ENCODE measurements around the gene PALM.
"Not testable (repeated sequence)": the region's sequence is repeated elsewhere in the genome, so short reads cannot be mapped to it uniquely, and the experiment has no call there.

PALM gene

DNA sequence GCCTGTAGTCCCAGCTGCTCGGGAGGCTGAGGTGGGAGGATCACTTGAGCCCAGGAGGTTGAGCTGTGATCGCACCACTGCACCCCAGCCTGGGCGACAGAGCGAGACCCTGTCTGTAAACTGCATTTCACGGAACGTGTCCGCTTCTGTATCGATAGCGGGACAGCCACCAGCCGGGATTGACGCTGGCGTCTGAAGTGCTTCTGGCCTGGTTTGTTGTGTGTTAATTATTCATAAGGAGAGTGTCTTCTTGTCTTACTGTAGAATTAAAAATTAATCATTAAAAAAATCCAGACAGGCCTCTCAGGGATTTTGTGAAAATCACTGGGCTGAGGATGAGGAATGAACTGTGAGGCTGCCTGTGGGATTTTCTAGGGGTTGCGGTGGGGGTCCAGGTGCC lies 26.0 kb downstream of the PALM start:
- DNase-seq, result no peak

DNA sequence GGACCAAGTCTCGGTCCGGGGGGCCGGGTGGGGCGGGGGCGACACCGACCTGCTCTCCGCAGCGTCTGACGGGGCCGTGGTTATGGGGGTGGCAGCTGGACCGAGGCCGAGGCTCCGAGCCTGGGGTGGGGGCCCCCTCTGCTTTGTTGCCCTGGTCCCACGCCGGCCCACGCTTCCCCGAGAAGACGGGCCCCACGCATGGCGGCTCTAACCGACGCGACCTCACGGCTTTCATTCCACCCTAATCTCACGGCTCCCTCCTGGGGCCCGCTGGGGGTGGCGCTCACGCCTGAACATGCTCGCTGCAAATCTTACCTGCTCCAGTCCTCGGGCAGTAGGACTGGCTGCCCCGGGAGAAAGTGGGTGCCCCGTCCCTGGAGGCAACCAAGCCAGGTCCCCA lies 27.4 kb downstream of the PALM start:
- DNase-seq, result no peak

DNA sequence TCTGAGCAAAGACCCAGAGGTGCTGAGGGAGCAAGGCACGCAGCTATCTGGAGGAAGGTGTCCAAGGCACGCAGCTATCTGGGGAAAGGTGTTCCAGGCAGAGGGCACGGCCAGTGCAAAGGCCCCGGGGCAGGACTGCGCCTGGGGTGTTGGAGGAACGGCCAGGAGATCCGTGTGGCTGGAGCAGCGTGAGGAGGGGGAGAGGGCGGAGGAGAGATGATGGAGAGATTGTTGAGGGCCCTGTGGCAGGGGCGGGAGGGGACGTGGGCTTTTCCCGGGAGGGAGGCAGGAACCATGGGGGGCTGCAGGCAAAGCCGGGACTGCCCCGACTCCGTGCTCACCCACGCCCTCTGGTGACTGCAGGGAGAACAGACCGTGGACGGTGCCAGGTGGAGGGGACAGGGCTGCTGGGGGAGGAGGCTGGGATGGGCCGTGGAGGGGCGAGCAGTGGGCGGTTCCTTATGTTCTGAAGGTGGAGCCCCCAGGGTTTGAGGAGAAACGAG lies 28.9 kb downstream of the PALM start:
- peak; percentile 82 for DNase-seq

DNA sequence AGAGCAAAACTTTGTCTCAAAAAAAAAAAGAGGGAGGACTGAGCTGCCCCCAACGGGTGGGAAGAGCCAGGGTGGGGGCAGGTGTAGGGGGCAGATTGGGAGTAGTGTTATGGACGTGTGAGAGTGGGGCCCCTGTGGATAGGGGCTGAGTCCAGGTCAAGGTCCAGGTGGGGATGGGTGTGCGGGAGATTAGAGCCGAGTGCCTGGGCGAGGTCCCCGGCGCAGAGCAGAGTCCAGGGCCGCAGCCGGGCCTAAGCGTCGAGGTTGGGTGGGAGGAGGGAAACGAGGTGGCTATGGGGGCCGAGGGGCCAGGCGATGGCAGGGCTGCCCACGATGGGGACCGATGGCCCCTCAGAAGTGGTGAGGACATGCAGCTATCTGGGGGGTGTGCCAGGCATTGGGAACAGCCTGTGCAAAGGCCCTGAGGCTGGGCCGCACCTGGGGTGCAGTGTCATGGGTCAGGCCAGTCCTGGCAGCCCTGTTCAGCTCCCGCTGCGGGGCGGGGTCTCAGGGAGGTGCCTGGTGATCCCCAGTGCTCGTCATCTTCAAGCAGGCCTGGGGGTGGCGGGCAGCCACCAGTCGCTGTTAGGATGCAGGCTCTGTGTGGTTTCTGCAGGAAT lies 29.9 kb downstream of the PALM start:
- DNase-seq, result no peak

DNA sequence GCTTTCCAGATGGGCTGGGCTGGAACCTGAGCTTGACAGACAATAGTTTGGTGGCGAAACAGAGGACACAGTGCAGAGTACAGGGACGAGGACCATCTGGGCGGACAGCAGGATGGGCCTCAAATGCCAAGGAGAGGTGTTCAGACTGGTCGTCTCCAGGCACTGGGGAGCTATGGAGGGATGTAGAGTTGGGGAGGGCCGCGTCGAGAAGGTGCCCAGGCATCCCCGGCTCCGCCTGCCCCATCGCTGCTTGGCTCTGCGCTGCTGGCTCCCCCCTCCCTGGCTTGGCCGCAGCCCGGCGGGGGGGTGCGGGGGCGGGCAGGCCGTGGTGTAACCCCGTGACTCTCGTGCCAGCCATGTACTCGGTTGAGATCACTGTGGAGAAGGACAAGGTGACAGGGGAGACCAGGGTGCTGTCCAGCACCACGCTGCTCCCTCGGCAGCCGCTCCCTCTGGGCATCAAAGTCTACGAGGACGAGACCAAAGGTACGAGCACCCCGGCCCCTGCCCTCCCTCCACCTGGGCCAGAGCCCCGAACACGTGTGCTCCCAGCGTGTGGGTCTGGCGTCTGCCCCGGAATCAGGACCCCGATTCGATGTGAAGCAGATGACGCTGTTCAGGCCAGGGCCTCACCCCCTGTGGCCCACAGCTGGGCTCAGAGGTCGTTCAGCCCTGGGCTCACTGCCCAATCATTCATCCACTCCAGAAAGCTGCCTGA lies 31.4 kb downstream of the PALM start:
- no peak for DNase-seq

DNA sequence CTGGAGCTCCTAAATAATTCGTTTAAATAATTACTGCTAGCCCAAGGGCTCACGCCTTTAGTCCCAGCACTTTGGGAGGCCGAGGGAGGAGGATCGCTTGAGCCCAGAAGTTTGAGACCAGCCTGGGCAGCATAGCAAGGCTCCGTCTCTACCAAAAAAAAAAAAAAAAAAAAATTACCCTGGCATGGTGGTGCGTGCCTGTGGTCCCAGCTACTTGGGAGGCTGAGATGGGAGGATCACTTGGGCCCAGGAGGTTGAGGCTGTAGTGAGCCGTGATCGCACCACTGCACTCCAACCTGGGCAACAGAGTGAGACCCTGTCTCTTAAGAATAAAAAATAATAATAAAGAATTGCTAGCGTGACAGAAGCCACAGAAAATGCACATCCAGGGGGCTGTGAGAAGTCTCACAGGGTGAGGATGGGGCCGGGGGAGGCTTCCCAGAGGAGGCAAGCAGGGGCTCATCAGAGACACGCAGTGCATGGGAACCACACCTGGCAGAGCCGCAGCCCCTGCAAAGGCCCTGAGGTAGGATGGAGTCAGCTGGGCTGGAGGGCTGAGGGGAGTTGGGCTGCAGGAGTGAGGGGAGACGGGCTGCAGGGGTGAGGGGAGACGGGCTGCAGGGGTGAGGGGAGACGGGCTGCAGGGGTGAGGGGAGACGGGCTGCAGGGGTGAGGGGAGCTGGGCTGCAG lies 32.2 kb downstream of the PALM start:
- not testable (repeated sequence) for DNase-seq

DNA sequence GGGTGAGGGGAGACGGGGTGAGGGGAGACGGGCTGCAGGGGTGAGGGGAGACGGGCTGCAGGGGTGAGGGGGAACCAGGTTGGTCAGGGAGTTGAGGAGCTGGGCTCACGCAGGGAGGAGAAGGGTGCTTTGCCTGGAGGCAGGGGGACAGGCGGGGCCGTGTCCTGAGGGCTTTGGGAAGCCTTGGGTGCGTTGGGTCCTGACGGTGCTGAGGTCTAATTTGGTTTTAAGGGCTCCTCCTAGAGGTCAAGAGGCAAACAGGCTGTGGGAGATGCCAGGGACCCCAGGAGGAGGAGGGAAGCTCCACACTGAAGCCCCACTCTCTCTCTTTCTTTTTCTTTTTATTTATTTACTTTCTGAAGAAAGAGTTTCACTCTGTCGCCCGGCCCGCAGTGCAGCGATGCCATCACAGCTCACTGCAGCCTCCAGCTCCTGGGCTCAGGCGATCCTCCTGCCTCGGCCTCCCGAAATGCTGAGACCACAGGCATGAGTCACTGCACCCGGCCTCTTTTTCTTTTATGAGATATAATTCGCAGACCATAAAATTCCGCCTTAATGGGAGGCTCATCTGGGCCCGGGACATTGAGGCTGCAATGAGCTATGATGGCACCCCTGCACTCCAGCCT lies 32.9 kb downstream of the PALM start:
- DNase-seq, result peak; percentile 38

DNA sequence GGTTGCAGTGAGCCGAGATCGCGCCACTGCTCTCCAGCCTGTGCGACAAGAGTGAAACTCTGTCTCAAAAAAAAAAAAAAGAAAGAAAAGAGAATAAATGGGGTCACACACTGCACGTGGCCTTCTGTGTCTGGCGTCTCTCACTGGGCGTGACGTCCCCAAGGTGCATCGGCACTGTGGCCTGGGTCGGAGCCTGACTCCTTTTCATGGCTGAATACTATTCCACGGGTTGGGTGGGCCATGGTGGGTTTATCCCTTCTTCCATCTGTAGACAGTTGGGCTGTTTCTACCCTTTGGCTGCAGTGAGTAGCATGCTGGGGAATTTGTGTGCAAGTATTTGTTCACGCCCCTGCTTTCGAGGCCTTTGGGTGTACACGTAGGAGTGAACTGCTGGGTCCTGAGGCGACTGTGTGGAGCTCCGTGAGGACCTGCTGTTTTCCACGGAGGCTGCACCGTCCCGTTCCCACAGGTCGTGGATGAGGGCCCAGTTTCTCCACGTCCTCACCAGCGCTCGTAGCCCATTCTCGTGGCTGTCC lies 33.9 kb downstream of the PALM start:
- DNase-seq, result no peak

DNA sequence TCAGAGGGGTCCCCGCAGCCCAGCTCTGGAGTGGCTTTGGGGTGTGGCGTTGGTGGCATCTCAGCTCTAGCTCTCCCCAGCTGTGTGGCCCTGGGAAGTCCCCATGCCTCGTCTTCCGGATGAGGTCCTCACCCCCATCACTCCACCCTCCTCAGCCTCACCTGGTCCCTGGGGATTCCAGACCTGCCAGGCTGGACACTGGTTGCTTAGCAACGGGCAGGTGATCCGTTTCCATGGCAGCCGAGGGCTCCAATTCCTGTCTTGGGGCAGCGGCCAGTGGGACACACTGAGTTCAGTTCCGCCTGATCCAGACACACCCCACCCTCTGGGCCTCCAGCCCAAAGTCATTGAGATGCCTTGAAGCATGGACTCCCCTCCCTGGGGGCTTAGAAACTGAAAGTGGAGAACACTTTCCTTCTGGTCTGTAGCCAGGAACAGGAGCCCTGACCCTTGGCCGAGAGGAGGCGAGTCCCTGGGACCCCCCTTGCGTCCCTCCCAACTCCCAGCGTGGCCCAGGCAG lies 34.5 kb downstream of the PALM start:
- no peak for DNase-seq

DNA sequence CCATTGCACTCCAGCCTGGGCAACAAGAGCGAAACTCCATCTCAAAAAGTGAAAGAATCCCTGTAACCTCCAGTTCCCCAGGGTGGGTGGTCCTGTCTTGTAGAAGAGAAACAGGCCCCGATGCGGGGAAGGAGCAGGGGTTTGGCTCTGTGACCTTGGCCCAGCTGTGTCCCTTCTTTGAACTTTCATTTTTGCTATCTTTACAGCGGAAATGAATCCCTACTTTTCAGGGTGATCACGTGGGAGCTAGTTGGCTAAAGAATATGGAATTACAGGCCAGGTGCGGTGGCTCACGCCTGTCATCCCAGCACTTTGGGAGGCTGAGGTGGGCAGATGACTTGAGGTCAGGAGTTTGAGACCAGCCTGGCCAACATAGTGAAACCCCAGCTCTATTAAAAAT lies 36.4 kb downstream of the PALM start:
- DNase-seq, result not testable (repeated sequence)

DNA sequence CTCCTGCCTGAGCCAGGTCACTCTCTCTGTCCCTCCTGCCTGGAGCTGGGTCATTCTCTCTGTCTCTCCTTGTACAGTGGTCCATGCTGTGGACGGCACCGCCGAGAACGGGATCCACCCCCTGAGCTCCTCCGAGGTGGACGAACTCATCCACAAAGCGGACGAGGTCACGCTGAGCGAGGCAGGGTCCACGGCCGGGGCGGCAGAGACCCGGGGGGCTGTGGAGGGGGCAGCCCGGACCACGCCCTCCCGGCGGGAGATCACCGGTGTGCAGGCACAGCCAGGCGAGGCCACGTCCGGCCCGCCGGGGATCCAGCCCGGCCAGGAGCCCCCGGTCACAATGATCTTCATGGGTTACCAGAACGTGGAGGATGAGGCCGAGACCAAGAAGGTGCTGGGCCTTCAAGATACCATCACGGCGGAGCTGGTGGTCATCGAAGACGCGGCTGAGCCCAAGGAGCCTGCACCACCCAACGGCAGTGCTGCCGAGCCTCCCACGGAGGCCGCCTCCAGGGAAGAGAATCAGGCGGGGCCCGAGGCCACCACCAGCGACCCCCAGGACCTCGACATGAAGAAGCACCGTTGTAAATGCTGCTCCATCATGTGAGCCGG lies 37.6 kb downstream of the PALM start:
- no peak for DNase-seq

DNA sequence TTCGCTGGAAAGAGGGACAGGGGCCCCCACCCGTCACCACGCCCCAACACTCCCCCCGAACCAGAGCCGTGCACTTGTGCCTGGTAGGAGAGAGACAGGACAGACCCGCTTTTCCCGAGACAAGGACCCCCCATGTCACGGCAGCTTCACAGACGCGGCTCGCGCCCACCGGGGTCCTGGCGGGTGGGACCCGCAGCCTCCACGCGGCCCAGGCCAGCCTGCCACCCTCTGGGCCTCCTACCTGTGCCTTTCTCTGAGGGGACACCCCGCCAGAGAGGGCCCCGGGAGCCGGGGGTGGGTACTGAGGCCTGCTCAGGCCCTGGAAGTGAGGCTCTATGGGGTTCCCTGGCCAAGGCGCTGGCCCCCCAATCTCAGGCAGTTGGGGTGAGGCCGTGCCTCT lies 38.2 kb downstream of the PALM start:
- DNase-seq, result no peak

DNA sequence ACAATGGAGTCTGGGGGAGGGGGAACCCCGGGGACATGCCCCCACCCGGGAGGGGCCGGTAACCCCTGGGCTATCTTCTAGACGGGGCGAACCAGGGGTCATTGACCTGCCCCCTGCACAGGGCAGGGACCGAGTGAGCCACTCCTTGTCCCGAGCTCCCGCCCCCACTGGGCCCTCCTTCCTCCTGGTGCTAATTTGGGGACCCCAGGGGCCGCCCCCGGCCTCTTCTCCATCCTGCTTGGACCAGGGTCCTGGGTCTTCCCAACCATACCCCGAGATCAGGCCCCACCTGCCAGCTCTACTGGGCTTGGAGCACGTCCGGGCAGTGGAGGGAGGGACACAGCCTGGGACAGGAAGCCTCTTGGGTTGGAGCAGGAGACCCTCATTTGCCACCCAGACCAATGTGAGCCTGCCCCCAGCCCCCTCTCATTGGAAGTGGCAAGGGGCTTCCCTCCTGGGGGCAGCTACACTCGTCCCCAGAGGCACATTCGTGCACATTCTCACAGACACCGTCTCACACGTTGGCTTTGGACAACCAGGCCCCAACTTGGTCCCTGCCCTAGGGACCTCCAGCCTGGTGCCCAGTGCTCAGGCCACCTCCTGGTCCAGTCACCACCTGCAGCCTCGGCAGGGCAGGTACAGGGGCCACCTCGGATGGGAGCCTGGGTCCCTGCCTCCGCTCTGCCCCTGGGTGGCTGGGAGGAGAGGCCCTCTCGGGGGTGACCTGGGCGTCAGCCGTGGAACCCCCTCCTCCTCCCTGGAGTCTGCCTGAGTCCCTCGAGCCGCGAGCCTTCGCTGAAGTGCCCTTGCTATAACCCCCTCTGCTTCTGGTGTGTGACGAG lies 38.9 kb downstream of the PALM start:
- DNase-seq, result no peak

DNA sequence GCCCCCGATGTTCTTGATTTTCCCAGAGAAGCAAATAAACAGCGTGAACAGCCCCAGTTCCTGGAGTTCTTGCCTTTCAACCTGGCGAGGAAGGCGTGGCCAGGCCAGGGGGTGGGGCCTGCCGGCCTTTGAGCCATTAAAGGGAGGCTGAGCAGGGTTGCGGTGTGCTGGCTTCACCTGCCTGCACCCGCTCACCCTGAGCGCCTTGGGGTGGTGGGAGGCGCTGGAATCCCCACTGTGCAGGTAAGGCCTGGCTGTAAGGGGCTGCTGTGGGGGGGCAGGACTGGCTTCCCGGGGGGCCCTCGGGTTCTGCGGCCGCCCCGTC lies 39.5 kb downstream of the PALM start:
- no peak for DNase-seq

DNA sequence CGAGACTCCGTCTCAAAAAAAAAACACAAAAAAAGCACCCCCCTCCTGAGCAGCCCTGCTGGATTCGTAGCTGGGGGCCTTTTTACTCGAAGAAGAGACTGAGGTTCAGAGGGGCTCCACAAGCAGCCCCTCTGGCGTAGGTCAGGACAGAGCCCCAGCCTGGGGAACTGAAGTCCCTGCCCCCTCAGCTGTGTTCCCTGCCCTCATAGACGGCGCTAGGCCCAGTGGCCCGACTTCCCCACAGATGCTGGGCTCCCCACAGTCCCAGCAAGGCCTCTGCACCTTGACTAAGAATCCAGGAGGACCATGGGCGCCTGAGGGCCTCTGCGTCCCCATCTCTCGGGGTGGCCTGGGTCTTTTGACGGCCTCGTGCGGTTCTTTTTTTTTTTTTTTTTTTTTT lies 41.1 kb downstream of the PALM start:
- no peak for DNase-seq

DNA sequence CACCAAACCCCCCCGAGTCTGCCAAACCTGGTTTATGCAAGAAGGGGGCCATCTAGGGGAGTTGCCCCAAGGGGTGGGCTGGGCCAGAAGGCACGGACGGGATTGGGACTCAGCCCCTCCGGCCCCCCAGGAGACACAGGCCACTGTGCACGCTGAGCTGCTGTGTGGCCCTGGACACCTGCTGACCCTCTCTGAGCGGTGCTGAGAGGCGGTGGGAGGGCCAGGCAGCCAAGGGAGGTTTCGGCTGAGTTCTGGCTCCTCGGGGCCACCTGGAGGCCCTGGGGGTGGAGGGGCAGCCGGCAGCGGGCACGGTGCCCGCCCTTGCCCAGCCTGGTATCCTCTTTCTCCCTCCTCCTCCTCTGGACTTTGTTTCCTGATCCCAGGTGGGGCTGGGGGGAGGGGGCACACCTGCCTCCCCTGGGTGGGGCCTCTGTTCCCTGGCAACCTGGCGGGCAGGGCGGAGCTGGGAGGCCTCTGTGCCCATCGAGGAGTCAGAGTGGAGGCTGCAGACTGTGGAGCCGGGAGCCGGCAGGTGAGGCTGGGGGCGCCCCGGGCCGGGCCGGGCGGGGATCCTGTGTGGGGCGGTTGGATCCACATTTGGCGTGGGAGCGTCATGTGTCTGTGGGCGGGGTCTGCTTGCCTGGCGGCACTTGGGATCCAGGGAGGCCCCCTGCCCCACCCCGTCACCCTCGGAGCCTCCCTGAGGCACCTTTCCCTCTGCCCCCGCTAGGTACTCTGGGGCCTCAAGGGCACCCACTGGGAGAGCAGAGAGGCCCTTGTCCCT lies 42.1 kb downstream of the PALM start, which contains the start of gene MISP:
TSS of gene MISP (plus strand) at position 473 of the 784 bp plus-strand sequence. CDS start 5,835 bp downstream, outside the sequence.
- DNase-seq, result no peak

DNA sequence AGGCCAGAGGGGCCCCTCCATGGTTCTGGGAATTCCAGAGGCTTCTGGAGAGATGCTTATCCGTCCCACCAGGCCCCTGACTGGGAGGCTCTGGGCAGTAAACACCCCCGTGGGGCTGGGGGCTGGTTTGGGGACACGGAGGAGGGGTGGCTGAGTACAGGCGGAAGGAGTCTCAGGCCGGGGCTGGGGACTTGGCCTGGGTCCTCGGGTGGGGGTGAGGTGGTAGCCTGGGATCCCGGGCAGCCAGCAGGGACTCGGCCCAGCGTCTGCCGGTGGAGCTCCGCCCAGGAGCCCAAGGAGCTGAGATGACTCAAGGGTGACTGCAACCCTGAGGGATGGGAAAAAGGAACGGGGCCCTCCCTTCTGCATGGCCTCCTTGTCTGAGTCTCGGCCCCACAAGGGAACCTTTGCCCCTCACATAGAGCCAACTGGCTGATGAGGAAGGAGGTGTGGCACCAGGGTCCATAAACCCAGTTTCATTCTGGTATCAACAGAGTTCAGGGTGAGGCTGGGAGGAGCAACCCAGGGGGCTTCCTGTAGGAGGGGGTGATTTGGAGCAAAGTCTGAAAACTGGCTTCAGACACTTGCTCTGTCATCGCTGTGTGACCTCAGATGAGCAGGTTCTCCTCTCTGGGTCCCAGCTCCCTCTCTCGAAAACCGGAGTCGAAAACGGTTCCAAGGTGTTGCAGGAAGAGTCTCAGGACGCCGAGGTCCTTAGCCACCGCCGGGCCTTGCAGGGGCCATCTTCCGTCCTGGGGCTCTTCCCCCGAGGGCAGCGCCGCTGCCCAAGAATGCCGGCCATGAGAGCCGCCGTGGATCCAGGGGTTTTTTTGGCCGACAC lies 43.0 kb downstream of the PALM start:
- no peak for DNase-seq

DNA sequence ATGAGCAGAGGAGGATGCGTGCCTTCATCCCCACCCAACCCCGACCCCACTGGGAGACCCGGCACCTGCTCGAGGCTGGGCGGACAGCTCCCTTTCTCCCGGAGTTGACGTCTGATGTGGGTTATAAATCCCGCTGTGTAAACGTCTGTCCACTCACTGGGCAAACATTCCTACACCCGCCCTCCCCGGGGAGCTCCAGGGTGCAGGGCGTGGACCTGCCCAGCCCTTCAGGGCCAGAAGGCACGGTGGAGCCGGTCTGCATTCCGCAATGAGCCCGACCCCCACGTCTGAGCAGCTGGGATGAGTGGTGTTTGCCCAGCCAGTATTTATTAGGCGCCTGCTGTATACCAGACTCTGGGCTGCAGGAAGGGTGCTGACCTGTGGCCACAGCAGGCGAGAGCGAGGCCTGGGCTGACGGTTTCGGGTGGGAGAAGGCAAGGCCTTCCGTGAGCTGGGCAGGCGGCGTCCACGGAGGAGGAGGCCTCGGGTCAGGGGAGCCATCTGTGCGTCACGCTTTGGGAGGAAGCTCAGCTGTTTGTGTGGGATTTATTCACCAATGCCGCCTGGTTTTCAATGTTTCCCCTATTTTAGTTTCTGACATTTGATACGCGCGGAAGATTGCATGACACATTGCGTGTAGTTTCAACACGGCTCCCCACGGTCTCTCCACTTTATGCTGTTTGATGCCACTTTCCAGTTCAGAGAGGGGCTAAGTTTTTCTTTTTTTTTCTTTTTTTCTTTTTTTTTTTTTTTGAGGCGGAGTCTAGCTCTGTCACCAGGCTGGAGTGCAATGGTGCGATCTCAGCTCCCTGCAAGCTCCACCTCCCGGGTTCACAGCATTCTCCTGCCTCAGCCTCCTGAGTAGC lies 44.1 kb downstream of the PALM start:
- DNase-seq, result no peak

DNA sequence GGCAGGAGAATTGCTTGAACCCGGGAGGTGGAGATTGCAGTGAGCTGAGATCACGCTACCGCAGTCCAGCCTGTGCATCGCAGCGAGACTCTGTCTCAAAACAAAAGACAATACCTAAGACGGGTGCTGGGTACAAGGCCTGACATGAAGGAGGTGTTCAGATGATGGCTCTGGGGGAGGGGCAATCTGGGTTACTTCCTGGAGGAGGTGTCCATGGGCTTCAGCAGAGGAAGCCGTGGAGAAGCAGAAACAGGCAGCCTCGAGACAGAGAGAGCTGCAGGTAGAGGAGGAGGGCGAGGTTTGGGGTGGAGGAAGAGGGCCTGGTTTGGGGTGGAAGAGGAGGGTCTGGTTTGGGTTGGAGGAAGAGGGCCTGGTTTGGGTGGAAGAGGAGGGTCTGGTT lies 45.8 kb downstream of the PALM start:
- no peak for DNase-seq
